WTC11 (cell line): ENCODE measurements around the gene PCID2.

Experiments
- NFYB ChIP-seq: sonication (generic); formaldehyde crosslinking; conservative IDR thresholded peaks from 2 replicates; pipeline ENCODE4 v1.8.0; 2022; ENCODE audit warnings: low read depth, missing genetic modification reagents
- SMAD4 ChIP-seq: sonication (generic); formaldehyde crosslinking; IDR thresholded peaks from 2 replicates; pipeline ENCODE4 v1.8.0; 2022; ENCODE audit warnings: mild to moderate bottlenecking, missing genetic modification reagents
- TF ChIP-seq, protein P1 (sequence below): fragments of 200-600 bp; IDR thresholded peaks from 2 replicates; pipeline ENCODE4 v1.8.0; 2022; ENCODE audit warnings: antibody characterized with exemption

DNA sequence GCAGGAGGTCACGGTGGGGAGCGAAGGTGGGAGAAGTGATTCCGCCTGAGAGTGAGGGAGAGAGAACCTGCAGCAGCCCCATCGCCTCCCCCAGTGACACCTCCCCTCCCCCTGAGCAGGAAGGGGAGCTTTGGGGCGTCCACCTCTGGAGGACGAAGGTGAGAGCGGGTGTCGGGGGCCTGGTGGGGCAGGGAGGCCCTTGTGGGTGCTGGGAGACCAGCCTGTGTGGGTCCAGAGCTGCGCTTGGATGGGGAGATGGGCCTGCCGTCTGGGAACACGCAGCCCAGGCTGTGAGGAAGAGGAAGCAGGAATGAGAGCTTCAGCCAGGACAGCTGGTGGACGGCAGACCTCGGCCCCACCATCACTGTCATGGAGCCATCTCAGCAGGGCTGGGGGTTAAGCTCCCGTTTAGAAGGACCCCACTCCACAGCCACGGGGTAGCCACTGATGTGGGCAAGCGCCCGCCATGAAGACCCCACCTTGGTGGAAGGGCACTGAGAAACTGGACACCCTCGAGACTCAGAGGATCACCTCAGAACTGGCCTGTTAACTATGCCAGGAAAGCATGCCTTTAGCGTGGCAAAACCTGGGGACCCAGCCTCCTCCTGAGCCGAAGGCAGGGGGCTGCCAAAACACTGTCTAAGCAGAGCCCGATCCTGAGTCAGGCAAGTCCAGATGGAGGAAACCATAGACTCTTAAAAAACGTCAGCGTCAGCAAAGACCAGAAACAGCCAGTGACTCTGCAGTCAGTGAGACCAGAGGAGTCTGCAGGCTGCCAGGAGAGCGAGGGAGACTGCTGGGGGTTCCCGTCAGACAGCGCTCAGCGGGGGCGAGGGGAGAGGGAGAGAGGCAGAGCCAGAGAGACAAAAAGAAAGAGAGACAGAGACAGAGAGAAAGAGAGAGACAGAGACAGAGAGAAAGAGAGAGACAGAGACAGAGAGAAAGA is 56.5 kb downstream of the PCID2 start:
- TF ChIP-seq, protein P1, sequence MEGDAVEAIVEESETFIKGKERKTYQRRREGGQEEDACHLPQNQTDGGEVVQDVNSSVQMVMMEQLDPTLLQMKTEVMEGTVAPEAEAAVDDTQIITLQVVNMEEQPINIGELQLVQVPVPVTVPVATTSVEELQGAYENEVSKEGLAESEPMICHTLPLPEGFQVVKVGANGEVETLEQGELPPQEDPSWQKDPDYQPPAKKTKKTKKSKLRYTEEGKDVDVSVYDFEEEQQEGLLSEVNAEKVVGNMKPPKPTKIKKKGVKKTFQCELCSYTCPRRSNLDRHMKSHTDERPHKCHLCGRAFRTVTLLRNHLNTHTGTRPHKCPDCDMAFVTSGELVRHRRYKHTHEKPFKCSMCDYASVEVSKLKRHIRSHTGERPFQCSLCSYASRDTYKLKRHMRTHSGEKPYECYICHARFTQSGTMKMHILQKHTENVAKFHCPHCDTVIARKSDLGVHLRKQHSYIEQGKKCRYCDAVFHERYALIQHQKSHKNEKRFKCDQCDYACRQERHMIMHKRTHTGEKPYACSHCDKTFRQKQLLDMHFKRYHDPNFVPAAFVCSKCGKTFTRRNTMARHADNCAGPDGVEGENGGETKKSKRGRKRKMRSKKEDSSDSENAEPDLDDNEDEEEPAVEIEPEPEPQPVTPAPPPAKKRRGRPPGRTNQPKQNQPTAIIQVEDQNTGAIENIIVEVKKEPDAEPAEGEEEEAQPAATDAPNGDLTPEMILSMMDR = no peak
- TF ChIP-seq SMAD4 (no peak), NFYB (no peak)
